ENCODE data around the gene OR52I2. TPM values are rescaled to one million over a fixed set of nuclear protein-coding genes. Genes with fewer than 3 reads are reported as not detected.

The OR52I2 gene
- total RNA-seq (2014; rRNA removed; shearing (Covaris generic)), result not detected in 2 replicates

- DNase-seq (ENCODE audit: low read depth in 1 of 2, low spot score in 2 of 2), result no peak
- H3K4me1 ChIP-seq (replicated peaks), result no peaks in the 10 kb centered on the region
- no peaks in the 10 kb centered on the region for H3K36me3 ChIP-seq
- no peaks in the 10 kb centered on the region for H3K9me3 ChIP-seq (replicated peaks)
- H3K27ac ChIP-seq, result no peak within 1 kb of the TSS
- peaks cover 52% of the 10 kb centered on the region for H3K27me3 ChIP-seq (replicated peaks)
- H3K4me3 ChIP-seq, result no peak within 1 kb of the TSS
These were observed at the start of gene OR52I2 for GRCh38 chr11:4581443-4581842. OR52I2 (plus strand) TSS chr11:4581743.

GRCh38 chr11:4539603-4540219 lies 41.8 kb upstream of the OR52I2 start:
- H3K27me3 ChIP-seq (replicated peaks), result peaks cover 9% of the 10 kb centered on the region
- H3K36me3 ChIP-seq, result no peaks in the 10 kb centered on the region
- H3K9me3 ChIP-seq (replicated peaks), result no peaks in the 10 kb centered on the region
- no peak overlapping the region for H3K27ac ChIP-seq
- peak; percentile 48 to 62 for DNase-seq (ENCODE audit: low read depth in 1 of 2, low spot score in 2 of 2)
- no peak overlapping the region for H3K4me3 ChIP-seq
- H3K4me1 ChIP-seq (replicated peaks), result no peaks in the 10 kb centered on the region

GRCh38 chr11:4541071-4541470 lies 40.5 kb upstream of the OR52I2 start:
- Histone ChIP-seq H3K4me3 (no peak overlapping the region), H3K27me3 (replicated peaks) (peaks cover 9% of the 10 kb centered on the region), H3K9me3 (replicated peaks) (no peaks in the 10 kb centered on the region), H3K36me3 (no peaks in the 10 kb centered on the region), H3K27ac (no peak overlapping the region), H3K4me1 (replicated peaks) (no peaks in the 10 kb centered on the region)
- DNase-seq (ENCODE audit: low read depth in 1 of 2, low spot score in 2 of 2), result no peak

- no peak overlapping the region for H3K4me3 ChIP-seq
- no peaks in the 10 kb centered on the region for H3K36me3 ChIP-seq
- H3K27me3 ChIP-seq (replicated peaks), result peaks cover 7% of the 10 kb centered on the region
- no peak overlapping the region for H3K27ac ChIP-seq
- no peaks in the 10 kb centered on the region for H3K9me3 ChIP-seq (replicated peaks)
- H3K4me1 ChIP-seq (replicated peaks), result no peaks in the 10 kb centered on the region
- no peak for DNase-seq (ENCODE audit: low read depth in 1 of 2, low spot score in 2 of 2)
These were observed 38.0 kb upstream of the OR52I2 start for GRCh38 chr11:4543561-4543960.

- Histone ChIP-seq H3K27ac (no peak within 1 kb of the TSS), H3K4me1 (replicated peaks) (no peaks in the 10 kb centered on the region), H3K36me3 (no peaks in the 10 kb centered on the region), H3K4me3 (no peak within 1 kb of the TSS), H3K9me3 (replicated peaks) (no peaks in the 10 kb centered on the region), H3K27me3 (replicated peaks) (peaks cover 7% of the 10 kb centered on the region)
- no peak for DNase-seq (ENCODE audit: low read depth in 1 of 2, low spot score in 2 of 2)
These were observed 36.7 kb upstream of the OR52I2 start, which contains the start of gene OR52M1 for GRCh38 chr11:4544891-4545290. OR52M1 (plus strand) TSS chr11:4545191; CDS start chr11:4545191, 0 bp downstream.

GRCh38 chr11:4546878-4547277 lies 34.7 kb upstream of the OR52I2 start:
- Histone ChIP-seq H3K4me1 (replicated peaks) (no peaks in the 10 kb centered on the region), H3K27me3 (replicated peaks) (0 out of 2 replicates have a peak, but pooled peaks cover 3% of the 10 kb centered on the region), H3K27ac (no peak overlapping the region), H3K36me3 (no peaks in the 10 kb centered on the region), H3K9me3 (replicated peaks) (no peaks in the 10 kb centered on the region), H3K4me3 (no peak overlapping the region)
- no peak for DNase-seq (ENCODE audit: low read depth in 1 of 2, low spot score in 2 of 2)

GRCh38 chr11:4547416-4547815 lies 34.1 kb upstream of the OR52I2 start:
- H3K4me1 ChIP-seq (replicated peaks), result no peaks in the 10 kb centered on the region
- no peak overlapping the region for H3K27ac ChIP-seq
- 0 out of 2 replicates have a peak, but pooled peaks cover 3% of the 10 kb centered on the region for H3K27me3 ChIP-seq (replicated peaks)
- no peaks in the 10 kb centered on the region for H3K9me3 ChIP-seq (replicated peaks)
- no peak for DNase-seq (ENCODE audit: low read depth in 1 of 2, low spot score in 2 of 2)
- no peaks in the 10 kb centered on the region for H3K36me3 ChIP-seq
- H3K4me3 ChIP-seq, result no peak overlapping the region

GRCh38 chr11:4551346-4551979 lies 30.1 kb upstream of the OR52I2 start:
- no peak for DNase-seq (ENCODE audit: low read depth in 1 of 2, low spot score in 2 of 2)
- Histone ChIP-seq H3K9me3 (replicated peaks) (no peaks in the 10 kb centered on the region), H3K36me3 (no peaks in the 10 kb centered on the region), H3K27ac (no peak overlapping the region), H3K4me1 (replicated peaks) (no peaks in the 10 kb centered on the region), H3K4me3 (no peak overlapping the region), H3K27me3 (replicated peaks) (0 out of 2 replicates have a peak, but pooled peaks cover 7% of the 10 kb centered on the region)

GRCh38 chr11:4559527-4560440 lies 21.8 kb upstream of the OR52I2 start:
- Histone ChIP-seq H3K4me1 (replicated peaks) (no peaks in the 10 kb centered on the region), H3K27me3 (replicated peaks) (0 out of 2 replicates have a peak, but pooled peaks cover 3% of the 10 kb centered on the region), H3K4me3 (no peak overlapping the region), H3K36me3 (no peaks in the 10 kb centered on the region), H3K27ac (no peak overlapping the region), H3K9me3 (replicated peaks) (no peaks in the 10 kb centered on the region; the same call in 1 of the 2 replicates)
- DNase-seq (ENCODE audit: low read depth in 1 of 2, low spot score in 2 of 2), result no peak

GRCh38 chr11:4560467-4560866 lies 21.1 kb upstream of the OR52I2 start:
- H3K27me3 ChIP-seq (replicated peaks), result 0 out of 2 replicates have a peak, but pooled peaks cover 3% of the 10 kb centered on the region
- DNase-seq (ENCODE audit: low read depth in 1 of 2, low spot score in 2 of 2), result no peak

GRCh38 chr11:4565371-4565770 lies 16.2 kb upstream of the OR52I2 start:
- Histone ChIP-seq H3K36me3 (no peaks in the 10 kb centered on the region), H3K27me3 (replicated peaks) (peaks cover 7% of the 10 kb centered on the region), H3K9me3 (replicated peaks) (no peaks in the 10 kb centered on the region; the same call in 1 of the 2 replicates), H3K4me3 (no peak overlapping the region), H3K4me1 (replicated peaks) (no peaks in the 10 kb centered on the region), H3K27ac (no peak overlapping the region)
- no peak for DNase-seq (ENCODE audit: low read depth in 1 of 2, low spot score in 2 of 2)

More at GRCh38 chr11:4560467-4560866, 21.1 kb upstream of the OR52I2 start:
- Histone ChIP-seq H3K36me3 (no peaks in the 10 kb centered on the region), H3K27ac (no peak overlapping the region), H3K4me3 (no peak overlapping the region), H3K9me3 (replicated peaks) (no peaks in the 10 kb centered on the region; the same call in 1 of the 2 replicates), H3K4me1 (replicated peaks) (no peaks in the 10 kb centered on the region)

- Histone ChIP-seq H3K9me3 (replicated peaks) (no peaks in the 10 kb centered on the region; the same call in 1 of the 2 replicates), H3K36me3 (no peaks in the 10 kb centered on the region), H3K27ac (no peak overlapping the region), H3K4me3 (no peak overlapping the region), H3K27me3 (replicated peaks) (peaks cover 18% of the 10 kb centered on the region), H3K4me1 (replicated peaks) (no peaks in the 10 kb centered on the region)
- no peak for DNase-seq (ENCODE audit: low read depth in 1 of 2, low spot score in 2 of 2)
These were observed 12.5 kb upstream of the OR52I2 start for GRCh38 chr11:4569075-4569474.

- Histone ChIP-seq H3K36me3 (no peaks in the 10 kb centered on the region), H3K27ac (no peak overlapping the region), H3K27me3 (replicated peaks) (peaks cover 32% of the 10 kb centered on the region), H3K4me3 (no peak overlapping the region), H3K4me1 (replicated peaks) (no peaks in the 10 kb centered on the region), H3K9me3 (replicated peaks) (no peaks in the 10 kb centered on the region)
- no peak for DNase-seq (ENCODE audit: low read depth in 1 of 2, low spot score in 2 of 2)
These were observed 4.7 kb upstream of the OR52I2 start for GRCh38 chr11:4576880-4577279.

Data from SJSA1 (cell line).